HG02981 (cell line): Measurements from ENCODE around the gene MAGI1.

Experiments used
- ATAC-seq: cut with Tn5 transposase; IDR thresholded peaks from one replicate; pipeline ENCODE4 v1.9.1; 2021; ENCODE audit warnings: mild to moderate bottlenecking, moderate library complexity; ENCODE audit not compliant: unreplicated experiment

Gene MAGI1

DNA sequence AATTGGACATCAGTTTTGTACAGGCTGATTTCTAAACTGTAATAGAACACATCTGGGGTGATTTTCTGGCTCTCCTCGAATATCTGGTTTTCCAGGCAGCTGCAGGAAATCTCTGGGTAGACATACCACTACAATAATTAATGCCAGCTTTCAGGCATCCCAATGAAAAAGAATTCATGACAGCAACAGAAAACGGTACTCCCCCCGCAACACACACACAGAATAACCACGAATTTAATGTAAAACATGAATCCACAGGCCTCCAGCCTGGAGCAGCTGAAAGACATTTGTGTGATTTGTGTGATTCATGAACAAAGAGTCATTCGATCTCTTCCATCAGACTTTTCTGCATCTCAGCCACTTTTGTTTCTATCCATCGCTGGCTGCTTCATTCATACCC lies 262.2 kb downstream of the MAGI1 start:
- no peak for ATAC-seq

DNA sequence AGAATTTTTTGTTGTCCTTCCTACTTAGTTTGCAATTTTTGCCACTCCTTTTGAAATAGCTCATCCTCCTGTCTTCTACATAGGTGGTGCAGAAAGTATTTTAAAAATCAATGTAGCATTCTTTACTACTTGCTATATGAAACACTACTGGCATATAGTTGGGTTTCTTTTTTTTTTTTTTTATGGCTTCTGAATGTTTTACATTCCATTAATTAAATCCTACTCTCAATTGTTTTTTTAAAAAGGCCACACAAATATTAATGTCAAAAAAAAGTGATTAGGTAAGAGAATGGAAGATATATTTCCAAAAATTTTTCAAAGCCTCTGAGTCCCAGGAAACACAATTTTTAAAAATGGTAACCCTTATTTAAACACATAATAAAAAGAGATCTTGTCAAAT lies 262.6 kb downstream of the MAGI1 start:
- no peak for ATAC-seq

DNA sequence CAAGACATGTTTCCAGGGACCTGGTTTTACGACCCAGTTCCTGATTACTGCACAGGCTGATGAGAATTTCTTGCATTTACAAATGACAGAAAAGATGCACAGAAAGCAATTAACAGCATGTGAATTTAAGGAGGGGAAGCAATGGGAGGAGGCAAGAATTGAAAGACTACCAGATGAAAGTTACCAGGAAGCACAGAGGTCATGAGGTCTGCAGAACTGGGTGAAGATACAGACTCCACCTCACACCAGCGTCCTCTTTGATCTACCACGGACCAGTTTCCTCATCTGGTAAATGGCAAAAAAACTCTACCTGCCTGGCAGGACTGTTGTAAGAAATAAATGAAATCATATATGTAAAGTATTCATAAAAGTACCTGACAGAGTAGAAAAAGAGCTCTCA lies 266.0 kb downstream of the MAGI1 start:
- ATAC-seq, result no peak

DNA sequence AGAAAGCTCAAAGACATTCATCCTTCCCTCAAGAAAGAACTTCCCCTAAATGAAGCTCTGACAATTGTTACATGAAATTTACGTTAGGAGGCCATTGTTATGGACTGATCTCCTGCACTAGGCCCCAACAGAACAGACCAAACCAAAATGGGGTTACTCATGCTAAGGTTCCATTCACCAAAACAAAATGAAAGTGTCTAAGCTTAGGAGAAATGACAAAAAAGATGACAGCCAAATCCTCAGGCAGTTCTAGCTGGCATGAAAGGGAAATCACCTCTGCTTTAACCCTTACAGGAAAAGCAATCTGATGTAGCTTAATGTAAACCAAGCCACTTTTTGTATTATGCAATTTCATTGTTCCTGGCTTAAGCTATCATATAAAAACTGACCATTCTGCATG lies 271.2 kb downstream of the MAGI1 start:
- ATAC-seq, result no peak

DNA sequence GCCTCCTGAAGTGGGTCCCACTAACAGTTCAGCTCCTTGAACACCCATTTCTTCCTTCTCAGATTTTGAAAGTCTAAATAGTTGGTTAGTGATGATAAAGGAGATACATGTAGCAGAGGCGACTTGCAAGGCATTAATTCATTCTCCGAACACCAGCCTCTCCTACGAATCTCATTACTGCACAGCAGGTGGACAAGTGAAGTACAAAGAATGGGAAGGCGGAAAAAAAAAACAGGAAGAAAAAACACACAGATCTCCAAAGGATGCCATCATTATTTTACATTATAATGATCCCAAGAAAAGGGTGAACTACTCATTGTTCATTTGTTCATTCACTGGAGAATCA lies 276.5 kb downstream of the MAGI1 start:
- no peak for ATAC-seq

DNA sequence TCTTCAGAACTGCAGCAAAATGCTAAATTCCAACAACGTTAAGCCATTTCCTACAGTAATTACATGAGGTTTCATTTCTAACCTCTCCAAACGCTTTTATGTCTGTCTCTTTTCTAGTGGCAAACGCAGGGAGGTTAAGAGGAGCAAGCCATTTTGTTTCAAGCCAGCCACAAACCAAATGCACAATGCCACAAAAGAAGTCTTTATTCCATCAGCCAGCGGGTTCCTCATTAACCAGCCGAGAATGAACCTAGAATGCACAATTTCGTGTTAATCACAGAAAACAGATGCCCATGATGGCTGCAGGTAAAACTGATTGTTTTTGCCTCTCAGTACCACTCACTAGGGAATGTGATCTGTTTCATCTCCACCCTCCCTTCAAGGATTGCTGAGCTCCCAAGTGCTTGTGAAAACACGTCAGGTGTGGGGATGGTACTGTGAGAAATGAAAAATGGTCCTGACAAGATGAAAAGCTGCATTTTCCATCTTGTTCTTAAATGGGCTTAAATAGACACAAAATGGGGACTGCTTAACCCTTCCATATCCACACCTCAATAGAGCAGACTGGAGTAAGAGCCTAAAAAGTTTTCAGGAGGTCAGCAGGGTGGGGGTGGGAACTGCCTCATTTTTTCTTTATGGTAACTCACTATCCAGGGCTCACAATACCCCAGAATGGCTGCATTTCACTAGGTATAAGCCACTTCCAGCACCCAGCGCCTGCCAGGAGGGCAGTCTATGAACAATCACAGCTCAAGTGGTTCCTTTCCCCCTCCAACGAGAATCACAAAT lies 277.1 kb downstream of the MAGI1 start:
- no peak for ATAC-seq

DNA sequence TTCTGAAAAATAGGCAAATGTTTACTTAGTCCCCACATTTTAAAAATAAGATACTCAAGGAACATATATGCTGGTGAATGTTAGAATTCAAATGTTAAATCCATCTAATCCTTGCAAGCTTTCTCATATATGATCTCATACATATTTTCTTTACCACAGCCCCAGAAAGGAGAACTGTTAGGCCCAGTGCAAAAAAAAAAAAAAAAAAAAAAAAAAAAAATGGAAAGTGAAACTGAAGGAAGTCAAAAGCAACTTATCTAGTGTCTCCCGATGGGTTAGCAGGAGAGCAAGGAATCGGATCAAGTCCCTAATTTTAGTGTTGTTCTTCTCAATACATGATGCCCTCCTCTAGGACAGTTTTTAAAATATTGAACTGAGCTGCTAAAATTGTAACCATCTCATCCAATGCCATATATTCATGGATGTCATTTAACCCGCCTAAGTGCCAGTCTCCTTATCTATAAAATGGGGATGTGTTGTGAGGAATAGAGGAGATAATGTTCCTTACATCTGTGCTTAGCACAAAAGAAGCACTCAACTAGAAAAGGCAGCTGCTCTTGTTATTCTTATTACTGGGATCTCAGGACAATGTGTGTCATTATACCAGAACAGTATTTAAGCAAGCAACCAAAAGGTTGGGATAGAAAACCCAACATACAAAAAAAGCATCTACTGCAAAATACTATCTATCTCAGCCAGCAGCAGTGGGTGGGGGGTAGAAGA lies 279.7 kb downstream of the MAGI1 start:
- no peak for ATAC-seq

DNA sequence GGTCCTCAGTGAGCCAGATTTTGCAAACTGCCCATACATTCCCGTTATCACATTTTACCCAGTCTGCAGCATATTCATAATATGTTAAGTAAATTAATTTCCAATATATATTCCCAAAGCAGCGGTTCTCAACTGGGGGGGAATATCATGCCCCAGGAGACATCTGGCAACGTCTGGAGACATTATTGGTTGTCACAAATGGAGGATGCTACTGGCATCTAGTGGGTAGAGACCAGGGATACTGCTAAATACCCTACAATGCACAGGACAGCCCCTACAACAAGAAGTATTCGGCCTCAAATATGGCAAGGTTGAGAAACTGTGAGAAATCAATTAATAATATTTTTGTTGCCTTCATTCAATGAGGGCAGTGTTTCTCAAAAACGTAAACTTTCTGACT lies 280.3 kb downstream of the MAGI1 start:
- ATAC-seq, result no peak

DNA sequence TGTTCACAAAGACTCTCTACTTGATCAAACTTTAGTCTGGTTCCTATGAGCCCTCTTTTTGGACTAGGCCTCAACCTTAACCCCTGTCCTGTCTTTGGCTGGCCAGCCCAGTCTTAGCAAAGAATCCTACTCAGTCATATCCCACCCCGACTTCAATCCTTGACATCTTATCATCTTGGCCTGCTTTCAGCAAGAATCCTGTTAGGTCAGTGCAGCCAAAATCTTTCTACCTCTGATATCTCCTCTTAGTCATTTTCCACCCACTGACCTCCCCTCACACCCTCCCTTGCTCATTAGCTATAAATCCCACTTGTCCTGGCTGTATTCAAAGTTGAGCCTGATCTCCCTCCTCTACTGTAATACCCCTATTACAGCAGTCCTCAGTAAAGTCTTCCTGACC lies 286.1 kb downstream of the MAGI1 start:
- no peak for ATAC-seq

DNA sequence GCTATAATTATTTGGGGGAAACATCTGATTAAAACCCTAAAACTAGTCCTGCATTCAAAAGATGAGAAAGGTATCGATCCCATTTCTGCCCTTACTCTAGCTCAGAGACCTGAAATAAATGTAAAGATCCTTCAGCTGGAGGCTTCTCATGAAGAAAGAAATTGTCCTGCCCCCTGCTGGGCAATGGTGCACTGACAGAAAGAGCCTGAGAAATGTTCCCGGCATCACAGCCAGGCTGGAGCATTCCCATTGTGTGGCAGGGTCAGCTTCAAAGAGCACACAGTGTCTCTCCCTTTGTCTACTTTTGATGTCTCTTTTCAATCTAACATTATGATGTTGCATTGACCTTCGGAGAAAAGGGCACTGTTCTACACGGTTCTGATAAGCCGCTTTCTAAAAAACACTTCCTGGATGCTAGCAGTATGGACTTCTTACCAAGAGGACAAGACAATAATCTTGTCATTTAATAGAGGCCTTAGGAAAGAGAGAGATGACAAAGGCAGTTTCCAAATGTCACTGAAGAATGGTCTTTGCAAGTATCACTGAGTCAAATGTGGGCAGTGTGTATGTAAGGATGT lies 287.5 kb downstream of the MAGI1 start:
- ATAC-seq, result no peak

DNA sequence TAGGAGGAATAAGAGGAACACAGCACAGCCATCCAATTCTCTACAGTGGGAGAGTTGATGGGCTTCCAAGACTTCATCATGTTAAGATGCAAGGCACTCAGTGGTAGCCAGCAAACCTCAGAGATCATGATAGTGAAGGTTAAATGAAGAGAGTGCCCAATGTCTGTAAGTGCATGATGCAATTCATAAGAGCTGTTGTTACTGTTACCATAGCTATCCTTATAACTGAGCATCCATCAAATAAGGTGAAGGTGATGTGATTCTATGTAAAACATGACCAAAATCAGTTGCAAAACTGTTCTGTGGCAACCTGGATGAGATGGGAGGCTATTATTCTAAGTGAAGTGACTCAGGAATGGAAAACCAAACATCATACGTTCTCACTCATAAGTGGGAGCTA lies 289.7 kb downstream of the MAGI1 start:
- no peak for ATAC-seq

DNA sequence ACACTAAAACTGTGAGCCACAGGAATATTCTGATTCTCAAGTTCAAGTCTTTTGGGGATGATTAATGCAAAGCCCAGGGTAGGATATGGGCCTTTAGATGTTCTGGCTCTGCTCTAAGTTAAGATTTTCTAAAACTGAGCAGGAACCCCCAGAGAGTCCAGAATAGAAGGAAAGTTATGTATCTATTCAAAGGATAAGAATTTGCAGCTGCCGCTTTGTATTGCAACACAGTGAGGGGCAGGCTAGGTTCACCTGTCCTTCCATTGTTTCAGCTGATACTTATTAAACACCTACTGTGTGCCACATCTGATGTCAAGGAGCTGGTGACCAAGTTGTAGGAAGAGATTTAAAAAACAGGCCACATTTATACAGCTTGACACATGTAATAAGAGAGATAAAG lies 290.4 kb downstream of the MAGI1 start:
- ATAC-seq, result no peak

DNA sequence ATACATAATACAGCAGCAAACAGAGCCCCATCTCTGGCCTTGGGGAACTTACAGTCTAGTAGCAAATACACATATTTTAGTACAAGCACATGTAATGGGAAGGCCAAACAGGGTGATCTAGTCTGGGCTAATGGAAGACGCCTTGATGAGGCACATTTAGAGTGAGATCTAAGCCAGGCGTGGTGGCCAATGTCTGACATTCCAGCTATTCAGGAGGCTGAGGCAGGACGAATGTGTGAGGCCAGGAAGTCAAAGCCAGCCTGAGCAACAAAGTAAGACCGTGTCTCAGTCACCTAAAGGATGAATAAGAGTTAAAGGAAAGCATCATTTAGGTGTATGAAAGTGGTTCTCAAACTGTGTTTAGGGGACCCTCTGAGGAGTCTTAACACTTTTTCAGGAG lies 291.9 kb downstream of the MAGI1 start:
- no peak for ATAC-seq

DNA sequence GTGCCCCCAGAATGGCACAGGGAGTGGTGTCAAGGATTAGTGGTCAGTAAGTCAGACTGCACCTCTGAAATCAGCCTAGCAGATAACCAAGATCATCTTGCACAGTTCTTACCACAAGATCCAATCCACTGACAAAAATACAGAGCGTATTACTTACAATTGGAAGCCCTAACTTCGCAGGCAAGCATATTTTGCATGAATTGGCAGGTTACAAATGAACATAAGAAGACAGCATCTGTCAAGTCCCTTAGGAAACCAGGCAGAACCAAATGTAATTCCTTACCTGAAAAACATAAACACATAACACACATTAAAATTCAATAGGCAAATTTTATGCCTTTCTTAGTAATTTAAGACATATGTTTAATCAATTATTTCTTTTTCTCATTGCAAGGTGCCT lies 293.4 kb downstream of the MAGI1 start:
- ATAC-seq, result no peak

DNA sequence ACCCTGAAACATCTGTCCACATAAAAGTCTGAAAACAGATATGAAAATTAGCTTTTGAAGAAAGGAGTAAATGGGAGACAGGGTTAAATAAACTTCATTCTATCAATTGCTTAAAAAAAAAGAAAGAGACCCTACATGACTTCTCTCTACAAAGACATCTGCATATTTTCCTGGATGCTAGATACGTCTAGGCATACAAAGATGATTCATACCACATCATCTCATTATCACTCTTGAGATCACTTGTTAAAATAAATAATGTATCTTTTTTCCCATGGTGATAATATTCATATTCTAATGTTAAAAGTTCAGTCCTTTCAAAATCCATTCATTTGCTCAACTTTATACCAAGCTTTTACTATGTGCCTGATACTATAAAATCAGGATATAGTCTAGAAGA lies 295.8 kb downstream of the MAGI1 start:
- ATAC-seq, result no peak

DNA sequence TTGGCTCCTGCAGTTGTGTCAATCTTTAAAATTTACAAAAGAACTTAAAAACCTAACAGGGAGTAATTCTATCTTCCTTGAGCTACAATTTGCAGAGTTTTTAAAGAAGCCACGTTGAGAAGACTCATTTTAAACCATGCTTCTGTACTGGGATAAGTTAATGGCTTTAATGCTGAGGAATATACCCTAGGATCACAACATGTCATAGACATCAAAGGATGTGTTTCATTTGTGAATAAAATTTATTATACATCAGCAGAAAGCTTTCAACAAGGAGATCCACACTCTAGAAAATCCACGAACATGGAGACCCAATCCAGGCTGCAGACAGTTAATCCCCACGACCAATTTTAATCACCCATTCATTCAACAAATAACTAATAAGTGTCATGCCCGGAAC lies 297.2 kb downstream of the MAGI1 start:
- no peak for ATAC-seq

DNA sequence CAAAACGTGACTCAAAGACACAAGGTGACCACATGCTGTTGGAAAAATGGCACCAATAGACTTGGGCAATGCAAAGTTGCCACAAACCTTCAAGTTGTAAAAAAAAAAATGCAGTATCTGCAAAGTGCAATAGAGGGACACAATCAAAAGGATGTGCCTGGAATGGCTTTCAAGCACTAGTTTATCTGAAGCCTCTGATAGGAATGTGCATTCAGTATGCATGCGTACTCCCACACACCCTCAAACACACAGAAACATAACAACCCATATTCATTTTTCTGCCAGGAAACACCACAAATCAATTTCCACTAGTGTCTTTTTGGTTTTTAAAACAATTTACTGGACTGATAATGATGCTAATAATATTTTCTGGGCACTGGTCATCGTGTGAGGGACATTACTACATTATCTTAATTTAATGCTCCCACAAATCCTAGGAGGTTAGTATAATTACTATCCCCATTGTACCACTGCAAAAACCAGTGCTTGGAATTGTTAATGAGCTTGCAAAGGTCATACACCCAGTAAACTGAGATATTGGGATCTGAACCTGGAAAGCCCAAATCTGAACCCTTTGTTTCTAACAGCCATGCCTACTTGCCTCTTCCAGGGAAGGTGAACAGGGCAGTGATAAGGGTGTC lies 298.7 kb downstream of the MAGI1 start:
- ATAC-seq, result no peak

DNA sequence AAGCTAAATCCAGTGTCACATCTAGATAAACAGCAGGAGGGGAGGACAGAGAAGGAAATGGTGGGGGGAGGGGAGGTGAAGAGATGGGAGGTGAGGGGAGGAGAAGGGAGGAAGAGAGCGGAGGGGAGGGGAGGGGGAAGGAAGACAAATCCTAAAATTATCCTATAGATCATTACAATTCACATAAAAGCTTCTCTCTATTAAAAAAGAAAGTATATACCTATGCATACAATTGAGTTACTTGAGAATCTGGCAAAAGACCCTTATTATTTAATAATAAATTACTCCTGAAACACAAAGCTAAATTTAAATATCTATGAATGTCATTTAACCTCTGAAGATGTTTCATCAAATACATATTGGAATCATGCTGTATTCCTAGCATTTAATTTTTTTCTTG lies 303.9 kb downstream of the MAGI1 start:
- ATAC-seq, result no peak

DNA sequence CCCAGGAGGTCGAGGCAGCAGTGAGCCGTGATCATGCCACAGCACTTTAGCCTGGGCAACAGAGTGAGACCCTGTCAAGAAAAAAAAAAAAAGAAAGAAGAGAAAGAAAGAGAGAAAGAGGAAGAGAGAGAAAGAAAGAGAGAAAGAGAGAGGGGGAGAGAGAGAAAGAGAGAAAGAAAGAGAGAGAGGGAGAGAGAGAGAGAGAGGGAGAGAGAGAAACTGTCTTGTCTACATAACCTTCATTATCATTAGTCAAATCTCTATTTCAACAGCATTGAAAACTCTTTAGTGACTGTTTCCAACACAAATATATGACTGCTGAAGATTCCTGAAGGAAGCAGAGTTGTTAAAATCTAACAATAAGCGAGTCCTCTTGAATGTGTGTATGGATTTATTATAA lies 304.3 kb downstream of the MAGI1 start:
- ATAC-seq, result no peak

DNA sequence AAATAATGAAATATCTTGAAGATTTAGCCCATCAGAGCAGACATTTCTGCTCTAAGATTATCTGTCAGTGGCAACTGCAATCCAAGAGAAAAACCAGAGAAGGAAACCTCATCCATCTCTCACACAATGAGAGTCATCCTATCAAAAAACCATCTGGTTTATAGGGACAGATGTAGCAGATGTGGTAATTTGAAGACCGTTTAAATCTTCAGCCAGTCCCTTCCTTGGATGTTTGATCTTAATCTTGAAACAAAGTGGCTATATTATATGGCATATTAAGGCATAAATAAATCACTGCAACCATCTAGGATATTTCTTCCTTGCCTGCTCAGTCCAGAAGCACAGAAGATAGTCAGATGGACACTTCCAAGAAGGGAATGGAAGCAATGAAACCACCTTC lies 305.3 kb downstream of the MAGI1 start:
- ATAC-seq, result no peak

DNA sequence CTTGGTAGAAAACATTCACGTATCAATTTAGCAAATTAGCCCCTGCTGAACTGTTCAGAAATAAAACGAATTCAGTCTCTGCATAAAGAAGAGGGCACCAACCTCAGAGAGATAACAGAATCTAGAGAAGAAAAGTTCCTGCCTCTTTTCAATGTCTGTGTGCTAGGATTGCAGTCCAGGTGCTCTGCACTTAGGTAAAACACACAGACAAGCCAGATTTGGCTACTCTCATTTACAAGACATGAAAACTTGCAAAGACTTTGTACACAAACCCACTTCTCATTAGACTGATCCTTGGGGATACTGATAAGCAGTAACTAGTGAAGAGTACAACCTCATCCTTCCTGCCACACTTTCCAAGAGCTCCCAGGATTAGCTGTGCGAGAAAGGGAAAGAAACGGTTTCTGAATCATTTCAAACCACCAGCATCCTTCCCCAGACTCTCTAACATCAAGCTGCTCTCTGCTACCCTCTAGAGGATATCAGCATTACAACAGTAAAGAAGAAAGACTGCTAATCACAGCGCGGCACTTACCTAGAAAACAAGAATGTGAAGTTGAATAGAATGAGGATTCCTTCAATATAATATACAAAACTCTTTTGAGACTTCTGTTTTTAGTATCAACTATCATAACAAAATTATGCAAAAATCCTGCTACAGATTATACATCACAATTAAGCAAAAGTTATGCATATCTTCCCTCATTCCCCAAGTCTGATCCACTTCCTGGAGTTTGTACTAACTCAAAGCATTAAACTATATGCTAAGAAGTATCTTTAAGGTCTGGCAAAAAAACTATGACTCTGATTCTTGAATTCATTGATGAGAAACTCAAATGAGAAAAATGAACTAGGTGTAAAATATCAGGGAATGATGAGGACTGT lies 306.4 kb downstream of the MAGI1 start:
- ATAC-seq, result peak; percentile 95
